ENCODE results near the gene FZD1. TPM values are rescaled to one million over a fixed set of nuclear protein-coding genes. Genes with fewer than 3 reads are reported as not detected.

The FZD1 gene
- total RNA-seq (2014; rRNA removed; shearing (Covaris generic)): 12.8 and 14.3 TPM in 2 replicates

GRCh38 chr7:91264046-91264923 is at the start of gene FZD1:
Gene FZD1 (plus strand): TSS chr7:91264433. CDS start chr7:91264881, 448 bp downstream.

All from A375 (cell line).